Measurements from ENCODE around the gene HERPUD2.
"Not testable (repeated sequence)": the region's sequence is repeated elsewhere in the genome, so short reads cannot be mapped to it uniquely, and the experiment has no call there.

Gene HERPUD2

GRCh38 chr7:35605760-35606159 lies 89.2 kb downstream of the HERPUD2 start:
- no peak for DNase-seq (ENCODE audit: low spot score)

GRCh38 chr7:35604595-35604994 lies 90.3 kb downstream of the HERPUD2 start:
- no peak for DNase-seq (ENCODE audit: low spot score)

- no peak for DNase-seq (ENCODE audit: low spot score)
Measured at GRCh38 chr7:35599645-35600044, 95.3 kb downstream of the HERPUD2 start.

- no peak for DNase-seq (ENCODE audit: low spot score)
Measured at GRCh38 chr7:35599061-35599460, 95.9 kb downstream of the HERPUD2 start.

- DNase-seq (ENCODE audit: low spot score): peak; percentile 12
Measured at GRCh38 chr7:35596061-35596460, 98.9 kb downstream of the HERPUD2 start.

GRCh38 chr7:35593899-35594298 lies 101.0 kb downstream of the HERPUD2 start:
- DNase-seq (ENCODE audit: low spot score): peak; percentile 66

GRCh38 chr7:35588647-35589046 lies 106.3 kb downstream of the HERPUD2 start:
- no peak for DNase-seq (ENCODE audit: low spot score)

- no peak for DNase-seq (ENCODE audit: low spot score)
Measured at GRCh38 chr7:35584990-35585389, 109.9 kb downstream of the HERPUD2 start.

- DNase-seq (ENCODE audit: low spot score): not testable (repeated sequence)
Measured at GRCh38 chr7:35584533-35584932, 110.4 kb downstream of the HERPUD2 start.
